Fibroblast of mammary gland (primary cell): ENCODE results near the gene MPHOSPH6.
"Not testable (repeated sequence)": the region's sequence is repeated elsewhere in the genome, so short reads cannot be mapped to it uniquely, and the experiment has no call there.

ENCODE experiments used
- DNase-seq: peaks from one replicate; pipeline ENCODE4 v3.0.0-alpha.2; 2010; ENCODE audit warnings: low read depth
- H3K4me3 ChIP-seq: 2 replicates; pipeline ENCODE4 v1.5.1; 2011; ENCODE audit warnings: low read depth, mild to moderate bottlenecking, low read length, moderate library complexity; ENCODE audit not compliant: control insufficient read depth
- TF ChIP-seq, protein P1 (sequence below): conservative IDR thresholded peaks from 2 replicates; pipeline ENCODE4 v1.5.1; 2011; ENCODE audit warnings: low read depth, low read length, inconsistent platforms; ENCODE audit not compliant: control insufficient read depth, insufficient read depth

Gene MPHOSPH6

DNA sequence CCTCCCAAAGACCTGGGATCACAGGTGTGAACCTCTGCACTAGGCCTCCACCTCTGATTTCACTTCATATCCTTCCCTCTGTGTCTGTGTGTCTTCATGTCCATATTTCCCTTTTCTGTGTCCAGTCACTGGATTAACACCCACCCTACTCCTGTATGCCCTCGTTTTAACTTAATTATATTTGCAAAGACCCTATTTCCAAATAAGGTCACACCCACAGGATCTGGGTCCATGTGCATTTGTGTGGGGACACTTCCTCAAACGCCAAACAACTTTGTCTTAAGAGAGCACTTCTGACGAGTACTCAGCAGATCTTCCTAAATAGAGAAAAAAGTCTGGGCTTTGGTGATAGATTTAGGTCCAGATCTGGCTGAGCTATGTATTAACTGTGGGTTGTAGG lies 56.3 kb downstream of the MPHOSPH6 start:
- H3K4me3 ChIP-seq, result no peak overlapping the region
- no peak for DNase-seq
- TF ChIP-seq, protein P1, sequence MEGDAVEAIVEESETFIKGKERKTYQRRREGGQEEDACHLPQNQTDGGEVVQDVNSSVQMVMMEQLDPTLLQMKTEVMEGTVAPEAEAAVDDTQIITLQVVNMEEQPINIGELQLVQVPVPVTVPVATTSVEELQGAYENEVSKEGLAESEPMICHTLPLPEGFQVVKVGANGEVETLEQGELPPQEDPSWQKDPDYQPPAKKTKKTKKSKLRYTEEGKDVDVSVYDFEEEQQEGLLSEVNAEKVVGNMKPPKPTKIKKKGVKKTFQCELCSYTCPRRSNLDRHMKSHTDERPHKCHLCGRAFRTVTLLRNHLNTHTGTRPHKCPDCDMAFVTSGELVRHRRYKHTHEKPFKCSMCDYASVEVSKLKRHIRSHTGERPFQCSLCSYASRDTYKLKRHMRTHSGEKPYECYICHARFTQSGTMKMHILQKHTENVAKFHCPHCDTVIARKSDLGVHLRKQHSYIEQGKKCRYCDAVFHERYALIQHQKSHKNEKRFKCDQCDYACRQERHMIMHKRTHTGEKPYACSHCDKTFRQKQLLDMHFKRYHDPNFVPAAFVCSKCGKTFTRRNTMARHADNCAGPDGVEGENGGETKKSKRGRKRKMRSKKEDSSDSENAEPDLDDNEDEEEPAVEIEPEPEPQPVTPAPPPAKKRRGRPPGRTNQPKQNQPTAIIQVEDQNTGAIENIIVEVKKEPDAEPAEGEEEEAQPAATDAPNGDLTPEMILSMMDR, result no peak

DNA sequence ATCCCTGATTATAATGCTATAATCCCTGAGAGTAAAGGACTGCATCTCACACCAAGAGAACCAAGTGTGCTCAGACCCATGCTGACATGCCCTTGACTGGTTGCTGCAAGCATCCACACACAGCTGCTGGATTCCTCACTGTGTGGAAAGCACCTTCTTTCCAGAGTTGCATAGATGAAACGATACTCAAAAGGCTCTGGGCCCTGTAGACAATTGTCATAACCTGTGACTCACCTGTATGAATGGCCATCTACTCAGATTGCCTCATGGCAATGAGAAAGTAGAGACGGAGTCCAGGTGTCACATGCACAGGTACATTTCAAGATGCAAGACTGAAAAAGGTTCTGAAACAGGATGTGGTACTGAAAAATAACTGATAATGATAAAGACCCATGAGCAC lies 58.1 kb downstream of the MPHOSPH6 start:
- TF ChIP-seq, protein P1, result no peak
- H3K4me3 ChIP-seq, result no peak overlapping the region
- no peak for DNase-seq

DNA sequence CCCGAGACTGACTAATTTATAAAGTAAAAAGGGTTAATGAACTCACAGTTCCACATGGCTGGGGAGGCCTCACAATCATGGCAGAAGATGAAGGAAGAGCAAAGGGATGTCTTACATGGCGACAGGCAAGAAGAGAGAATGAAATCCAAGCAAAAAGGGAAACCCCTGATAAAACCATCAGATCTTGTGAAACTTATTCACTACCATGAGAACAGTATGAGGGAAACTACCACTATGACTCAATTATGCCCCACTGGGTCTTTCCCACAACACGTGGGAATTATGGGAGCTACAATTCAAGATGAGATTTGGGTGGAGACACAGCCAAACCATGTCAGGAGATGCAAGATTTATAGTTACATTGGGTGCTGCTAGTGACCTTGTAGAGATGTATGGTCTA lies 60.8 kb downstream of the MPHOSPH6 start:
- DNase-seq, H3K4me3 ChIP-seq: not testable (repeated sequence)

DNA sequence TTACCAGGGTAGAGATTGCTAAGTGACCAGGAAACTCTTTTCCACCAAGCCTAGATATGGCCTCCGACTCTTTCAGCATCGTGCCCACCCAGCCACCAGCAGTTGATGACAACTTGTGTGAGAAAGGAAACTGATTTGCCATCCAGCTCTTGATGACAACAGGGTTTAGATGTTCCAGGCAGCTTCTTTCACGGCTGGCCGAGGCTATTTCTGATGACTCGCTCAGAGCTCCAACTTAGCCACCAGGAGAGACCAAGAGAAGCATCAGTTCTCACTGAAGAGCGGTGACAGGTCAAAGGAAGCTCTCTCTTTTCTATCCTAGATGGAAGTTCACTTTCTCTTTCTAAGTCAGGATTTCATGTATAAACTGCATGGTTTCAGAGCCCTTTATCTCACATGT lies 61.2 kb downstream of the MPHOSPH6 start:
- no peak for DNase-seq
- no peak overlapping the region for H3K4me3 ChIP-seq
- TF ChIP-seq, protein P1, result no peak

DNA sequence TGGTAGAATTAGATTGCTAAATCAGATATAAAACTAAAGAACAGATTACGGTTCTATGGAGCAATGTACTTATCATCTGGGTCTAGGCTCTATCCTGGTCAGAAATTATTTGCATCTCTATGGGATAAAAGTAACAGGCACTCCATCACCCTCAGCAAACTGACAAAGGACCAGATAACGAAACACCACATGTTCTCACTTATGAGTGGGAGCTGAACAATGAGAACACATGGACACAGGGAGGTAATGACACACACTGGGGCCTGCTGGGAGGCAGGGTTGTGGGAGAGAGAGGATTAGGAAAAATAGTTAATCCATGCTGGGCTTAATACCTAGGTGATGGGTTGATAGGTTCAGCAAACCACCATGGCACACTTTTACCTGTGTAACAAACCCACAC lies 61.9 kb downstream of the MPHOSPH6 start:
- no peak overlapping the region for H3K4me3 ChIP-seq
- DNase-seq, result no peak
- TF ChIP-seq, protein P1, result no peak

DNA sequence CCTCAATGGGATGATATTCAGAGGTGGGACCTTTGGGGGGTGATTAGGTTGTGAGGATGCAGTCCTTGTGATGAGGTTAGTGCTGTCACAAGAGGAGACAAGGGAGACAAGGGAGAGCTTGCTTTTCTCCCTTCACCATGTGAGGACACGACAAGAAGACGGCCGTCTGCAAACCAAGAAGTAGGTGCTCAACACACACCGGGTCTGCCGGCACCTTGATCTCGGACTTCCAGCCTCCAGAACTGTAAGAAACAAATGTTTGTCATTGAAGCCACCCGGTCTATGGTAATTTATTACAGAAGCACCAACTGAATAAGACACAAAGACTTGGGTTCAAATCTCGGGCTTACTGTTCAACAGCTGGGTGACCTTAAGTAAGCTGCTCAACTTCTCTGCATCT lies 64.9 kb downstream of the MPHOSPH6 start:
- TF ChIP-seq, protein P1, result no peak
- no peak for DNase-seq
- H3K4me3 ChIP-seq, result no peak overlapping the region
